ENCODE results near the gene CYTH4.

The CYTH4 gene

DNA sequence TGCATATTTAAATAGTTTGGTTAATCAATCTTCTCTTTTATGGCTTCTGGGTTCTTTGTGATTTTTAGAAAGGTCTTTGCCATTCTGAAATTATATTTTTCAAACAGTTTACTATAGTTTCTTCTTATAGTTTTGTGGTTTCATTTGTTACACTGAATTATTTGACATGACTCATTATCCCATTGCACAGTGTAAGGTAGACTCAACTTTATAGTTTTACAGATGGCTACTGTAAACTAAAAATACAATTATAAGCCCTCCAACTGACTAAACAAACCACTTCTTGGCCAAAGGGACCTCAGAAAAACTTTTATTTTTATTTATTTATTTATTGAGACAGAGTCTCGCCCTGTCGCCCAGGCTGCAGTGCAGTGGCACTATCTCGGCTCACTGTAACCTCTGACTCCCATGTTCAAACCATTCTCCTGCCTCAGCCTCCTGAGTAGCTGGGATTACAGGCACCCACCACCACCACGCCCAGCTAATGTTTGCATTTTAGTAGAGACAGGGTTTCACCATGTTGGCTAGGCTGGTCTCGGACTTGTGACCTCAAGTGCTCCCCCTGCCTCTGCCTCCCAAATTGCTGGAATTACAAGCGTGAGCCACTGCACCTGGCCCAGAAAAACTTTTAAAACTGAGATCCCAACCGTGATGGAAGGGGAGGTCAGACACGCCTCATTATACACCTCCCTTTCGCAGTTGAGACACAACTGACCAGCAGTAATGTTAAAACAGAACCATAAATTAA lies 24.1 kb upstream of the CYTH4 start:
- DNase-seq (ENCODE audit: low spot score in 2 of 2), result no peak
- Histone ChIP-seq H3K36me3 (replicated peaks) (no peaks in the 10 kb centered on the region), H3K9me3 (no peaks in the 10 kb centered on the region), H3K4me1 (no peaks in the 10 kb centered on the region), H3K4me3 (no peak overlapping the region), H3K27me3 (ENCODE audit: low read depth) (peaks cover 14% of the 10 kb centered on the region; the same call in 1 of the 2 replicates)
- in situ Hi-C loops (cut with MboI; ENCODE audit: low sequenced_read_pairs), result no loop called here

DNA sequence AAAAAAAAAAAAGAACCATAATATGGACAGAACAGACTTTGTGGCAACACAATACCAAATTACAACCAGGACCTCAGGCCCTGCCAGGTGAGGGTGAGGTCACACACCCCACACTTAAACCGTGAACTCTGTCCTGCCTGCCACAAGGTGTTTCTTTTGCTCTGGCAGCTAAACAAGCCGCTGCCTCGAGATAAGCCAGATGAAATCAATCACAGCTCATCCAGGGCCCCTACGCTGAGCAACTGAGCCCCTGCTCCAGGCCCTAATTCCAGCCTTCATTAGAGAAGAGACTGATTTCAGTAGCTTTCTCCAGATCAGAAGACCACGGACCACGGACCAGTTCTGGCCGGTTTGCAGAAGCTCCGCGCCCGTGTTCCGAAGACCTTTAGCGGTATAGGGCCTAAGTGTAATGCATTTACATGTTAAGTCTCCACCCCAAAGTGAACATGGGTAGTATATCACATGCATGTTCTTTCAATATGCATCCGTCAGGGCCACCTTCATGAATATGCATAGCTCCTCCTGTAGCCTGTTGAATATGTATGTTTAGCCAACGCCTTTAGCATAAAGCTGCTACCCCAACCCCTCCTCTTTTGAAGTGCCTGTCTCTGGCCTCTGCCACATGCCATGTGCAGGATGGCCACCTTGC lies 23.4 kb upstream of the CYTH4 start:
- Histone ChIP-seq H3K9me3 (no peaks in the 10 kb centered on the region), H3K4me1 (no peaks in the 10 kb centered on the region), H3K36me3 (replicated peaks) (no peaks in the 10 kb centered on the region), H3K27me3 (ENCODE audit: low read depth) (peaks cover 14% of the 10 kb centered on the region; the same call in 1 of the 2 replicates), H3K4me3 (no peak overlapping the region)
- DNase-seq (ENCODE audit: low spot score in 2 of 2), result no peak
- in situ Hi-C loops (cut with MboI; ENCODE audit: low sequenced_read_pairs), result no loop called here

DNA sequence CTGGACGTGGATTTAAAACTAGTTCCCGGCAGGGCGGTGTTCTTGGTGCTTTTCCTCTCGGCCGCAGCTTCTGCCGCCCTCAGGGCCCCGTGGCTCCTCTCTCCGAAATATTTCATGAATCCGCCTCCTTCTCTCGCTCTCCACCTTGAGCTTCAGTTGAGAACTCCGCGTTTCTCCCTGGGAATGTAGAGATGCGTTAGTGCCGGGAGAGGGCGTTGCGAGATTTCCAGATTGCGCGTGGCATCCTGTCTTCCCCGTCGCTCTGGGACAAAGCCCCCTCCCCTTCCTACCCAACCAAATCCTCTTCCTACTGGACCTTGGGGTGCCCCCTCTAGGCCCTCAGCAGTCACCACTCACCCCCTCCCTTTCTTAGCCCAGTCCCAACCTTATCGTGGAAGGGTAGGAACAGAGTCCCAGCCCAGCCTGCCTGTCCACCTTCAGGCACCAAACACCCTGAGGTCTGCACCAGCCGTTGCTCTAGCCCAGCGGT lies 22.7 kb upstream of the CYTH4 start:
- in situ Hi-C loops (cut with MboI; ENCODE audit: low sequenced_read_pairs), result no loop called here
- Histone ChIP-seq H3K36me3 (replicated peaks) (no peaks in the 10 kb centered on the region), H3K4me3 (no peak overlapping the region), H3K9me3 (no peaks in the 10 kb centered on the region), H3K4me1 (no peaks in the 10 kb centered on the region), H3K27me3 (ENCODE audit: low read depth) (peaks cover 14% of the 10 kb centered on the region; the same call in 1 of the 2 replicates)
- peak; percentile 42 to 65 for DNase-seq (ENCODE audit: low spot score in 2 of 2)

DNA sequence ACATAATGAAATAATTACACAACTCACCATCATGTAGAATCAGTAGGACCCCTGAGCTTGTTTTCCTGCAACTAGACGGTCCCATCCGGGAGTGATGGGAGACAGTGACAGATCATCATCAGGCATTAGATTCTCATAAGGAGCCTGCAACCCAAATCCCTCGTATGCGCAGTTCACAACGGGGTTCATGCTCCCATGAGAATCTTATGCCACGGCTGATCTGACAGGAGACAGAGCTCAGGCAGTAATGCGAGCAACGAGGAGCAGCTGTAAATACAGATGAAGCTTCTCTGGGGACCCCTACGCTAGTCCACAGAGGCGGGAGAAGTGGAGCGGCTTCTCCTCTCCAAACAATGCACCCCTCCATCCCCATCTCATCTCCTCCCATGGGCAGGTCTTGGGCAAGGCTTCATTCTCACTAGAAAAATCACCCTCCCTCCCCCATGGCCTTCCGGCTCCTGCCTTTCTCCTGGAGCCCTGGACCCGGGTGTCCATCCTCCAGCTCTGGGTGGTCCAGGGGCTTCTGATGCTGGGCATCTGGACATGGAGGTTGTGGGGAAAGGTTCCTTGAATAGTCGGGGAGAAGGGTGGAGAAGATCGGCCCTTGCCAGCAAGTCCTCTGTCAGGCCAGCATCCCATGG lies 22.0 kb upstream of the CYTH4 start:
- no peaks in the 10 kb centered on the region for H3K4me1 ChIP-seq
- DNase-seq (ENCODE audit: low spot score in 2 of 2), result no peak
- in situ Hi-C loops (cut with MboI; ENCODE audit: low sequenced_read_pairs), result no loop called here
- no peaks in the 10 kb centered on the region for H3K36me3 ChIP-seq (replicated peaks)
- no peak overlapping the region for H3K4me3 ChIP-seq
- H3K27me3 ChIP-seq (ENCODE audit: low read depth), result peaks cover 8% of the 10 kb centered on the region; the same call in 1 of the 2 replicates
- H3K9me3 ChIP-seq, result no peaks in the 10 kb centered on the region; the same call in 1 of the 2 replicates

DNA sequence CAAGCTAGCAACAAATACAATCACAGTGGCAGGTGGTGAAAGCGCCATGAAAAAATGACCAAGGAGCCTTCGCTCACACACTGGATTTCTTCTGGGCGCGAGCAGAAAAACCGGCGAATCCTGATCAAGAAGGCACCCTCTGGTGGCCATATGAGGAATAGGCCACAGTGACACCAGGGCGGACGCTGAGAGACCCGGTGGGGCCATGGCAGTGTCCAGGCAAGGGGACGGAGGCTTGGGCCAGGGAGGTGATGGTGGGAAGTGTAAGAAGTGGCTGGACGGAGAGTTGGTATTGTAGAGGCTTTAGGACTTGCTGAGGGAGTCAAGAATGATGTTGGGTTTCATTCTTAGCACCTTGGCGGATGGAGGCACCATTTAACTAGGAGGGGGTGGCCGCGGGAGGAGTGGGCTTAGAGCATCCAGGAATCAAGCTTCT lies 21.4 kb upstream of the CYTH4 start:
- DNase-seq (ENCODE audit: low spot score in 2 of 2), result peak; percentile 20 to 75
- Histone ChIP-seq H3K36me3 (replicated peaks) (no peaks in the 10 kb centered on the region), H3K4me3 (no peak overlapping the region), H3K27me3 (ENCODE audit: low read depth) (peaks cover 4% of the 10 kb centered on the region; the same call in 1 of the 2 replicates), H3K4me1 (no peaks in the 10 kb centered on the region), H3K9me3 (no peaks in the 10 kb centered on the region; the same call in 1 of the 2 replicates)
- in situ Hi-C loops (cut with MboI; ENCODE audit: low sequenced_read_pairs), result no loop called here

- H3K4me3 ChIP-seq, result no peak overlapping the region
- H3K9me3 ChIP-seq, result no peaks in the 10 kb centered on the region; the same call in 1 of the 2 replicates
- H3K36me3 ChIP-seq (replicated peaks), result no peaks in the 10 kb centered on the region
- in situ Hi-C loops (cut with MboI; ENCODE audit: low sequenced_read_pairs), result no loop called here
- no peak for DNase-seq (ENCODE audit: low spot score in 2 of 2)
- no peaks in the 10 kb centered on the region for H3K27me3 ChIP-seq (ENCODE audit: low read depth)
- H3K4me1 ChIP-seq, result no peaks in the 10 kb centered on the region
These were observed 20.0 kb upstream of the CYTH4 start for GRCh38 chr22:37262346-37262745.

GRCh38 chr22:37263966-37264887 lies 18.1 kb upstream of the CYTH4 start:
- in situ Hi-C loops (cut with MboI; ENCODE audit: low sequenced_read_pairs), result no loop called here
- Histone ChIP-seq H3K9me3 (no peaks in the 10 kb centered on the region; the same call in 1 of the 2 replicates), H3K27me3 (ENCODE audit: low read depth) (no peaks in the 10 kb centered on the region), H3K36me3 (replicated peaks) (no peaks in the 10 kb centered on the region), H3K4me3 (no peak overlapping the region), H3K4me1 (no peaks in the 10 kb centered on the region)
- DNase-seq (ENCODE audit: low spot score in 2 of 2), result no peak

DNA sequence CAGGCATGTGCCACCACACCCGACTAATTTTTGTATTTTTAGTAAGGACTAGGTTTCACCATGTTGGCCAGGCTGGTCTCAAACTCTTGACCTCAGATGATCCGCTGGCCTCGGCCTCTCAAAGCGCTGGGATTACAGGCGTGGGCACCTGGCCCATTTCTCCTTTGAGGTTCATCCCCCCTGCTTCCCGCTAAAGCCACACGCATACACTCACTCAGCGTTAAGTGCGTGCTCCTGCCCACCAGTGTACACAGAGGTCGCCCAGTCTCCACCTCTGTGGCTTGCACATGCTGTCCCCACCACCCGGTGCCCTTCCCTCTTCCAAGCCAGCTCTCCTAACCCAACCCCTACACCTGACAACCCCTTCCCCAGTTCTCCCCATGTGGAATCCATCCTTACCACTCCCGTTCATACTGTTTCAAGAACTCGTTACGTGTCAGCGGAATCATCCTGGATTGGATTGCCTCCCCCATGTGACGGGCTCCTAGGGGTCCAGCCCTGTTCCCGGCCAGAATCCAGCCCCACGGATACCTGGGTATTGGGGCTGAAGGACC lies 15.7 kb upstream of the CYTH4 start:
- in situ Hi-C loops (cut with MboI; ENCODE audit: low sequenced_read_pairs), result no loop called here
- DNase-seq (ENCODE audit: low spot score in 2 of 2), result no peak
- no peaks in the 10 kb centered on the region for H3K36me3 ChIP-seq (replicated peaks)
- H3K27me3 ChIP-seq (ENCODE audit: low read depth), result 0 out of 2 replicates have a peak, but pooled peaks cover 6% of the 10 kb centered on the region
- H3K4me3 ChIP-seq, result no peak overlapping the region
- H3K4me1 ChIP-seq, result no peaks in the 10 kb centered on the region
- no peaks in the 10 kb centered on the region; the same call in 1 of the 2 replicates for H3K9me3 ChIP-seq

- no peak overlapping the region for H3K4me3 ChIP-seq
- no peaks in the 10 kb centered on the region for H3K36me3 ChIP-seq (replicated peaks)
- no peaks in the 10 kb centered on the region for H3K4me1 ChIP-seq
- in situ Hi-C loops (cut with MboI; ENCODE audit: low sequenced_read_pairs), result no loop called here
- peak; percentile 23 to 81 for DNase-seq (ENCODE audit: low spot score in 2 of 2)
- H3K9me3 ChIP-seq, result no peaks in the 10 kb centered on the region; the same call in 1 of the 2 replicates
- H3K27me3 ChIP-seq (ENCODE audit: low read depth), result 0 out of 2 replicates have a peak, but pooled peaks cover 7% of the 10 kb centered on the region
These were observed 15.1 kb upstream of the CYTH4 start for GRCh38 chr22:37267135-37267587.

GRCh38 chr22:37267661-37268413 lies 14.5 kb upstream of the CYTH4 start:
- in situ Hi-C loops (cut with MboI; ENCODE audit: low sequenced_read_pairs), result no loop called here
- Histone ChIP-seq H3K27me3 (ENCODE audit: low read depth) (0 out of 2 replicates have a peak, but pooled peaks cover 7% of the 10 kb centered on the region), H3K36me3 (replicated peaks) (no peaks in the 10 kb centered on the region), H3K4me3 (no peak overlapping the region), H3K9me3 (no peaks in the 10 kb centered on the region; the same call in 1 of the 2 replicates), H3K4me1 (no peaks in the 10 kb centered on the region)
- no peak for DNase-seq (ENCODE audit: low spot score in 2 of 2)

DNA sequence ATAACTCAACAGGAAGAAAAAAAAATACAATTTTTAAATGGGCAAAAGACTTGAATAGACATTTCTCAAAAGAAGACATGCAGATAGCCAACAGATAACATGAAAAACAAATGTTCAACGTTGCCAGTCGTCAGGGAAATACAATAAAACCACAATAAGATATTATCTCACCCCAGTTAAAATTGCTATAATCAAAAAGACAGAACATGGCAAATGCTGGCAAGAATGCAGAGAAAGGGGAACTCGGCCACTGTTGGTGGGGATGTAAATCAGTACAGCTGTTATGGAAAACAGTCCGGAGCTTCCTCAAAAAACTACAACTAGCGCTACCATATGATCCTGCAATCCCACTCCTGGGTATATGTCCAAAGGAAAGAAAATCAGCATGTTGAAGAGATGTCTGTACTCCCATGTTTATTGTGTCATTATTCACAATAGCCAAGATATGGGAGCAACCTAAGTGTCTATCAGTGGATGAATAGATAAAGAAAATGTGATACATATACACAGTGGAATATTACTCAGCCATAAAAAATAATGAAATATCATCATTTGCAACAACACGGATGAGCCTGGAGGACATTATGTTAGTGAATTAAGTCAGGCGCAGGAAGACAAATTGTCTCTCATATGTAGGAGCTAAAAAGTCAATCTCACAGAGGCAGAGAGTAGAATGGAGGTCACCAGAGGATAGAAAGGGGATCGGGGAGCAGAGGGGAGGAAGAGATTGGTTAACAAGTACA lies 12.2 kb upstream of the CYTH4 start:
- Histone ChIP-seq H3K9me3 (no peaks in the 10 kb centered on the region; the same call in 1 of the 2 replicates), H3K4me1 (no peaks in the 10 kb centered on the region), H3K27me3 (ENCODE audit: low read depth) (0 out of 2 replicates have a peak, but pooled peaks cover 7% of the 10 kb centered on the region), H3K36me3 (replicated peaks) (no peaks in the 10 kb centered on the region), H3K4me3 (no peak overlapping the region)
- in situ Hi-C loops (cut with MboI; ENCODE audit: low sequenced_read_pairs), result no loop called here
- DNase-seq (ENCODE audit: low spot score in 2 of 2), result no peak
